Smooth muscle cell (in vitro differentiated cells): ENCODE data around the gene CCDC88B. TPM values are rescaled to one million over a fixed set of nuclear protein-coding genes. Genes with fewer than 3 reads are reported as not detected.
"Not testable (repeated sequence)": the region's sequence is repeated elsewhere in the genome, so short reads cannot be mapped to it uniquely, and the experiment has no call there.

ENCODE experiments used
- DNase-seq: peaks from one replicate; lab custom pipeline; 2025; ENCODE audit not compliant: unreplicated experiment; lab: John Stamatoyannopoulos, UW
- H2AFZ ChIP-seq: fragments of 200-600 bp; sonication (generic); 2 replicates; pipeline ENCODE4 v1.6.0; 2016; ENCODE audit warnings: antibody characterized with exemption, low read depth, mild to moderate bottlenecking
- H3F3A ChIP-seq: fragments of 200-600 bp; sonication (generic); 2 replicates; pipeline ENCODE4 v1.6.0; 2017; ENCODE audit warnings: antibody characterized with exemption, low read depth
- H3K27ac ChIP-seq: fragments of 200-600 bp; sonication (generic); 2 replicates; pipeline ENCODE4 v1.5.1; 2016; ENCODE audit warnings: low read depth, mild to moderate bottlenecking
- H3K27me3 ChIP-seq: fragments of 200-600 bp; sonication (generic); 2 replicates; pipeline ENCODE4 v1.6.1; 2016; ENCODE audit warnings: low read depth, mild to moderate bottlenecking
- H3K36me3 ChIP-seq: fragments of 200-600 bp; sonication (generic); 2 replicates; pipeline ENCODE4 v1.5.1; 2016; ENCODE audit warnings: low read depth
- H3K4me1 ChIP-seq: fragments of 200-600 bp; sonication (generic); 2 replicates; pipeline ENCODE4 v1.5.1; 2016; ENCODE audit warnings: low read depth
- H3K4me2 ChIP-seq: fragments of 200-600 bp; sonication (generic); 2 replicates; pipeline ENCODE4 v1.6.0; 2016; ENCODE audit warnings: mild to moderate bottlenecking
- H3K4me3 ChIP-seq: fragments of 200-600 bp; sonication (generic); 2 replicates; pipeline ENCODE4 v1.5.1; 2016; ENCODE audit warnings: mild to moderate bottlenecking
- H3K79me2 ChIP-seq: fragments of 200-600 bp; sonication (generic); 2 replicates; pipeline ENCODE4 v1.6.0; 2016; ENCODE audit warnings: low read depth, mild to moderate bottlenecking
- H3K9ac ChIP-seq: fragments of 200-600 bp; sonication (generic); 2 replicates; pipeline ENCODE4 v1.6.0; 2016; ENCODE audit warnings: low read depth
- H3K9me3 ChIP-seq: fragments of 200-600 bp; sonication (generic); replicated peaks from 2 replicates; pipeline ENCODE4 v1.5.1; 2016; ENCODE audit warnings: low read depth
- H4K20me1 ChIP-seq: fragments of 200-600 bp; sonication (generic); 2 replicates; pipeline ENCODE4 v1.6.0; 2016; ENCODE audit warnings: low read depth
- CTCF ChIP-seq: fragments of 200-600 bp; sonication (generic); IDR thresholded peaks from 2 replicates; pipeline ENCODE4 v1.5.1; 2017; ENCODE audit warnings: borderline replicate concordance, mild to moderate bottlenecking, antibody characterized with exemption; ENCODE audit not compliant: insufficient read depth, poor library complexity, severe bottlenecking
- WGBS: methylation state at CpG from one replicate; pipeline ENCODE4 v1.1.7; 2016; ENCODE audit warnings: low lambda C conversion rate; 5-methylcytosine and 5-hydroxymethylcytosine counted together
- polyA plus RNA-seq: library from polyadenylated mRNA; unstranded; fragments of >200 nt; fragmentation: Nextera tagmentation; extraction: Ambion mirVana; gene quantifications from 2 replicates; pipeline ENCODE4 v1.2.1, GENCODE V29; 2016
- total RNA-seq: library from RNA; depleted of rRNA; stranded (reverse); fragments of >200 nt; gene quantifications from 2 replicates; pipeline ENCODE4 v1.2.3, GENCODE V29; 2014

CCDC88B gene
- total and polyA plus RNA-seq, 2 experiments from 2014 or later = 0.22 to 2.2 TPM

GRCh38 chr11:64314146-64314804, 25.7 kb upstream of the CCDC88B start:
- no peak overlapping the region for H3K27ac ChIP-seq
- H3K4me1 ChIP-seq = peaks cover 5% of the 10 kb centered on the region
- TF ChIP-seq CTCF = no peak
- H3K36me3 ChIP-seq = no peaks in the 10 kb centered on the region
- no peak overlapping the region for H3K4me2 ChIP-seq
- H3K79me2 ChIP-seq = peaks cover 9% of the 10 kb centered on the region
- no peaks in the 10 kb centered on the region for H3K27me3 ChIP-seq
- no peaks in the 10 kb centered on the region for H3F3A ChIP-seq
- H4K20me1 ChIP-seq = no peaks in the 10 kb centered on the region
- no peaks in the 10 kb centered on the region for H3K9me3 ChIP-seq
- no peak overlapping the region for H2AFZ ChIP-seq
- no peak for DNase-seq
- no peak overlapping the region for H3K4me3 ChIP-seq
- H3K9ac ChIP-seq = no peak overlapping the region
- 96% methylated on average over 18 of the region's 19 CpGs for WGBS

- H3K9ac ChIP-seq = no peak overlapping the region
- no peak overlapping the region for H3K4me2 ChIP-seq
- H3K36me3 ChIP-seq = no peaks in the 10 kb centered on the region
- DNase-seq = no peak
- H3K27me3 ChIP-seq = no peaks in the 10 kb centered on the region
- H4K20me1 ChIP-seq = no peaks in the 10 kb centered on the region
- no peaks in the 10 kb centered on the region for H3K9me3 ChIP-seq
- H3K79me2 ChIP-seq = peaks cover 9% of the 10 kb centered on the region
- H2AFZ ChIP-seq = no peak overlapping the region
- TF ChIP-seq CTCF = no peak
- WGBS = 95% methylated on average over 24 of the region's 24 CpGs
- no peak overlapping the region for H3K4me3 ChIP-seq
- peaks cover 8% of the 10 kb centered on the region for H3K4me1 ChIP-seq
- no peak overlapping the region for H3K27ac ChIP-seq
- no peaks in the 10 kb centered on the region for H3F3A ChIP-seq
Measured at GRCh38 chr11:64314805-64315561, 25.0 kb upstream of the CCDC88B start.

- H4K20me1 ChIP-seq, H3K9me3 ChIP-seq, H2AFZ ChIP-seq, DNase-seq, H3K36me3 ChIP-seq, H3K9ac ChIP-seq, H3K79me2 ChIP-seq, H3K27me3 ChIP-seq, H3K4me1 ChIP-seq, H3F3A ChIP-seq: not testable (repeated sequence)
- WGBS = 86% methylated on average over 21 of the region's 25 CpGs
- H3K4me2 ChIP-seq = peak overlapping the region; percentile 90
- peak overlapping the region; percentile 95 for H3K4me3 ChIP-seq
- H3K27ac ChIP-seq = peak overlapping the region; percentile 96
Measured at GRCh38 chr11:64315667-64316526, 24.1 kb upstream of the CCDC88B start.

GRCh38 chr11:64316672-64317324, 23.2 kb upstream of the CCDC88B start:
- H4K20me1 ChIP-seq = no peaks in the 10 kb centered on the region
- H3K27ac ChIP-seq = peak overlapping the region; percentile 96
- peak overlapping the region; percentile 88 for H3K9ac ChIP-seq
- no peaks in the 10 kb centered on the region for H3K36me3 ChIP-seq
- H3K4me1 ChIP-seq = peaks cover 8% of the 10 kb centered on the region
- H2AFZ ChIP-seq = peak overlapping the region; percentile 42
- H3K4me2 ChIP-seq = peak overlapping the region; percentile 90
- no peaks in the 10 kb centered on the region for H3F3A ChIP-seq
- no peak for TF ChIP-seq CTCF
- no peaks in the 10 kb centered on the region for H3K9me3 ChIP-seq
- H3K4me3 ChIP-seq = peak overlapping the region; percentile 95
- no peaks in the 10 kb centered on the region for H3K27me3 ChIP-seq
- no peak for DNase-seq
- 9% methylated on average over 32 of the region's 32 CpGs for WGBS
- peaks cover 6% of the 10 kb centered on the region for H3K79me2 ChIP-seq
